IPS-18a (cell line): ENCODE results near the gene TMEM247.

Source experiments
- H3K27ac ChIP-seq: one replicate; pipeline ENCODE4 v1.5.1; 2013; ENCODE audit warnings: low read length
- H3K27me3 ChIP-seq: one replicate; pipeline ENCODE4 v1.6.1; 2013; ENCODE audit warnings: mild to moderate bottlenecking, low read length; ENCODE audit not compliant: control insufficient read depth, insufficient read depth
- H3K36me3 ChIP-seq: one replicate; pipeline ENCODE4 v1.6.1; 2013; ENCODE audit warnings: low read depth, low read length; ENCODE audit not compliant: control insufficient read depth
- H3K4me1 ChIP-seq: one replicate; pipeline ENCODE4 v1.6.1; 2013; ENCODE audit warnings: low read depth, low read length; ENCODE audit not compliant: control insufficient read depth
- H3K4me3 ChIP-seq: one replicate; pipeline ENCODE4 v1.5.1; 2013; ENCODE audit warnings: low read length
- H3K9ac ChIP-seq: one replicate; pipeline ENCODE4 v1.6.1; 2013; ENCODE audit warnings: mild to moderate bottlenecking, low read length, moderate library complexity
- H3K9me3 ChIP-seq: one replicate; pipeline ENCODE4 v1.6.1; 2013; ENCODE audit warnings: low read depth, low read length; ENCODE audit not compliant: control insufficient read depth

Gene TMEM247

DNA sequence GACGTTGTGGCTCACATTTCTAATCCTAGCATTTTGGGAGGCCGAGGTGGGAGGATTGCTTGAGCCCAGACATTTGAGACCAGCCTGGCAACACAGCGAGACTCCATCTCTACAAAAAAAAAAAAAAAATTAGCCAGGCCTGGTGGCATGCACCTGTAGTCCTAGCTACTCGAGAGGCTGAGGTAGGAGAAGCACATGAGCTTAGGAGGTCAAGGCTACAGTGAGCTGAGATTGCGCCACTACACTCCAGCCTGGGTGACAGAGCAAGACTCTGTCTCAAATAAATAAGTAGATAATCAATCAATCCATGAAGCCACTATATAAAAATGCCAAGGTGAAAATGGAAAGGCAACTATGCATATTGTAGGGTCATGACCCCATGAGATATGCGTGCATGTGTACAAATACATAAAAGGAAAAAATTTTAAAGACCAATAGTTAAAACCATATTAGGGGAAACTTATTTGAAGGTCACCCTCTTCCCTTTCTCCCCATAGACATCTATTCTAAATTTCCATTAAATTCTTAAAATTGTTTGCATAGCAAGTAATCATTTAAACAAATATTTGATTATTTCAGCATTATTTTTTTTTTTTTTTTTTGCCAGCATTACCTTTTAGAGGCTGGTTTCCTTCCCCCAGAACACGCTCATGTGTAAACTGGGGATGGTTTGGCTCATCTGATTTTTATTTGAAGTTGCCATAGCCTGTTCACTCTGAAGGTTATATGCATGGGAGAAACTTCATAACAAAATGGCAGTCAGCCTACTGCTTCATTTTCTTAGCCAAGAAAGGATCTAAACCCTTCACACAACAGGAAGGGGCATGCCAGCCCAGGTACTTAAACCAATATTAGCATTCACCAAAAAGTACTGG is 37.3 kb upstream of the TMEM247 start:
- Histone ChIP-seq H3K9ac (no peak overlapping the region), H3K4me3 (no peak overlapping the region), H3K9me3 (no peaks in the 10 kb centered on the region), H3K4me1 (no peaks in the 10 kb centered on the region), H3K27ac (no peak overlapping the region), H3K27me3 (no peaks in the 10 kb centered on the region), H3K36me3 (no peaks in the 10 kb centered on the region)

DNA sequence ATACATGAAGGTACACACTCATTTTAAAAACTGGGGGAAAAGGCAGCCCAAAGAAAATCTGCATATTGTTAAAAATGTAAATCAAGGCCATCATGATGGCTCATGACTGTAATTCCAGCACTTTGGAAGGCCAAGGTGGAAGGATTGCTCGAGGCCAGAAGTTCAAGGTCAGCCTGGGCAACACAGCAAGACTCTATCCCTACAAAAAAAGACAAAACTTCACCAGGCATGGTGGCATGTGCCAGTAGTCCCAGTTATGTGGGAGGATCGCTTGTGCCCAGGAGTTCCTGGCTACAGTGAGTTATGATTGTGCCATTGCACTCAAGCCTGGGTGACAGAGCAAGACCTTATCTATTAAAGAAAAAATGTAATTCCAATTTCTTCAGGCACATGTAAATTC is 34.6 kb upstream of the TMEM247 start:
- Histone ChIP-seq H3K36me3 (no peaks in the 10 kb centered on the region), H3K4me3 (no peak overlapping the region), H3K9me3 (no peaks in the 10 kb centered on the region), H3K27me3 (no peaks in the 10 kb centered on the region), H3K27ac (no peak overlapping the region), H3K4me1 (no peaks in the 10 kb centered on the region), H3K9ac (no peak overlapping the region)

DNA sequence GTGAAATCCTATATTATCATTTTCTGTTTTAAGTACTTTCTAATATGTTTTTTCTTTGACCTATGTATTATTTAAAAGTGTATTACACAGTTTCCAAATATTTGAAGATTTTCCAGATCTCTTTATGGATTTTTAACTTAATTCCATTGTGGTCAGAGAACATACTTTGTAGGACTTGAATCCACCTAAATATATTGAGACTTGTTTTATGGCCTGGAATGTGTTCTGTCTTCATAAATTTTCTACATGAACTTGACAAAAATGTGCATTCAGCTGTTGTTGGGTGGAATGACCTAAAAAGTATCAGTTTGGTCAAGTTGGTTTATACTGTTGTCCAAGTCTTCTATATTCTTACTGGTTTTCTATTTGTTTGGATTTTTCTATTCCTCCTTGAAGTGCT is 33.8 kb upstream of the TMEM247 start:
- H3K27ac ChIP-seq = no peak overlapping the region

DNA sequence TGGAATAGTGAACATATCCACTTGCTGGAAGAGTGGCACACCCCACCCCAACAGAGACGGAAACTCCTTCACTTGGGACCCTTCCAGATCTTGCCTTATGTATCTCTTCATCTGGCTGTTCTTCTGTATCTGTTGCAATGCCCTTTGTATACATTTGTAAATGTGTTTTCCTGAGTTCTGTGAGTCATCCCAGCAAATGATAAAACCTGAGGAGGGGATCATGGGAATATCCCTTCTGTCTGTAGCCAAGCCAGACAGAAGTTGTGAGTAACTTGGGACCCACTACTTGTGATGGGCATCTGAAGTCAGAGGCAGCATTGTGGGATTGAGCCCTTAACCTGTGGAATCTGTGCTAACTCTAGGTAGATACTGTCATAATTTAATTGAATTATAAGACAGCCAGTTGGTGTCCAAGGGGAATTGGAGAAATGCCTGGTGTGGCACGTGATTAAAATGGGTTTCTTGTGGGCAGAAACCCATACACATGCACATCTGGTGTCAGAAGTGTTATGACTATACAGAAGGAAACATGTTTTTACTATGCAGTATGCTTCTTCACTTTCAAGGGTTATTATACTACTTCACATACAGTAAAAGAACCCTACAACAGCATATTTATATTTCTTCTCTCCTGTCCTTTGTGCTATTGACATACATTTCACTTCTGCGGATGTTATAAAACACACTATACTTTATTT is 32.3 kb upstream of the TMEM247 start:
- Histone ChIP-seq H3K9ac (no peak overlapping the region), H3K36me3 (no peaks in the 10 kb centered on the region), H3K27me3 (no peaks in the 10 kb centered on the region), H3K4me3 (no peak overlapping the region), H3K9me3 (no peaks in the 10 kb centered on the region), H3K4me1 (no peaks in the 10 kb centered on the region), H3K27ac (no peak overlapping the region)

More for the DNA sequence above, 33.8 kb upstream of the TMEM247 start:
- H3K36me3 ChIP-seq = no peaks in the 10 kb centered on the region
- no peaks in the 10 kb centered on the region for H3K4me1 ChIP-seq
- no peak overlapping the region for H3K9ac ChIP-seq
- H3K9me3 ChIP-seq = no peaks in the 10 kb centered on the region
- no peak overlapping the region for H3K4me3 ChIP-seq
- H3K27me3 ChIP-seq = no peaks in the 10 kb centered on the region

DNA sequence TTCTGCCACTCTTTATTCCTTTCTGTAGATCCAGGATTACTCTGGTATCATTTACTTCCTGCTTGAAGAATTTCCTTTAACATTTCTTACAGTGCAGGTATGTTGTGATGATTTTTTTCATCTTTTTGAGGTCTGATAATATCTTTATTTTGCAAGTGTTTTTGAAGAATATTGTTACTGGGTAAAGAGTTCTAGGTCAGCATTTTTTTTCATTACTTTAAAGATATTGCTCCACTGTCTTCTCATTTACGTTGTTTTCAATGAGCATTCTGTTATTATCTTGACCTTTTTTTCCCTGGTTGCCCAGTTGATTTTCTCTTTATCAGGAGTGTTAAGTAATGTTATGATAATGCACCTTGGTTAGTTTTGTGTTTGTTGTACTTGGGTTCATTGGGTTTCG is 31.7 kb upstream of the TMEM247 start:
- H3K27ac ChIP-seq = no peak overlapping the region
- H3K27me3 ChIP-seq = no peaks in the 10 kb centered on the region
- no peaks in the 10 kb centered on the region for H3K9me3 ChIP-seq
- H3K36me3 ChIP-seq = no peaks in the 10 kb centered on the region
- no peaks in the 10 kb centered on the region for H3K4me1 ChIP-seq
- H3K4me3 ChIP-seq = no peak overlapping the region
- H3K9ac ChIP-seq = no peak overlapping the region

DNA sequence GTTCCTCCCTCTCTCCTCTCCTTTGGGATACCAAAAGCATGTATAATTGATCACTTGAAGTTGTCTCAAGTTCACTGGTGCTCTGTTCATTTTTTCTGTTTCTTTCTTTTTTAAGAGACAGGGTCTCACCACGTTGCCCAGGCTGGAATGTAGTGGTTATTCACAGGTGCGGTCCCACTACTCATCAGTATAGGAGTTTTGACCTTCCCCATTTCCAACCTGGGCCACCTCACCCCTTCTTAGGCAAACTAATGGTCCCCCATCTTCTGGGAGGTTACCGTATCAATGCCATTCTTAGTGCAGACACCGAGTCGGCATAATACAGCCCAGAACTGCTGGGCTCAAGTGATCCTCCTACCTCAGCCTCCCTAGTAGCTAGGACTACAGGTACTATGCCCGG is 31.3 kb upstream of the TMEM247 start:
- no peaks in the 10 kb centered on the region for H3K27me3 ChIP-seq
- H3K36me3 ChIP-seq = no peaks in the 10 kb centered on the region
- H3K27ac ChIP-seq = no peak overlapping the region
- H3K9ac ChIP-seq = no peak overlapping the region
- H3K9me3 ChIP-seq = no peaks in the 10 kb centered on the region
- H3K4me1 ChIP-seq = no peaks in the 10 kb centered on the region
- H3K4me3 ChIP-seq = no peak overlapping the region

DNA sequence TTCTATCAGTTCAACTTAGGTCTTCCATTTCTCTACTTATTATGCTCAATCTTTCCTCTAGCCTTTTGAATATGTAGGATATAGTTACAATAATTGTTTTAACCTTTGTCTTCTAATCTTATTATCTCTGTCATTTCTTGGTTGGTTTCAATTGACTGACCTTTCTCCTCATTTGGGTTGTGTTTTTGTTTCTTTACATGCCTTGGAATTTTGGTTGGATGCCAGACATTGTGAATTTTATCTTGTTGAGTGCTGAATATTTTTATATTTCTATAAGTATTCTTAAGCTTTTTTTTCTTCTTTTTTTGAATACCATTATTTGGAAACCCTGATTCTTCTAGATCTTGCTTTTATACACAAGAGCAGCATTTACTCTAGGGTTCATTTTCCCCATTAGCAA is 30.7 kb upstream of the TMEM247 start:
- Histone ChIP-seq H3K9ac (no peak overlapping the region), H3K4me3 (no peak overlapping the region), H3K27ac (no peak overlapping the region)

DNA sequence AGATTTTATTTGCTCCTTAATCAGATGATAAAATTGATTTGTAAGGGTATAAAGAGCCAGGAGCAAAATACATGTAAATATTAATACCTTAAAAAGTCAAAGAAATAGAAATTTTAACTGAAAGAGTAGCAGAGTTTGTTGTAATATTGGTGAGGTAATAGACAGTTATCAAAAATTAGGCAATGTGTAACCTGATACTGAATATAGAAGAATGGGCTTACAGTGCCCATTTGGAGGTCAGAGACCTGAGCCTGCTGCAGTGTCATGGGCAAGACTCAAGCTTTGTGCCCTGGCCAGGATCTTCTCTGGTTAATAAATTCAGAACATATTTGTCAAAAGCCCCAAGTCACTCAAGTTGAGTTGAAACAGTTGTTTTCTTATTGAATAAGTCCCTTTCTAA is 29.7 kb upstream of the TMEM247 start:
- no peak overlapping the region for H3K4me3 ChIP-seq
- no peak overlapping the region for H3K27ac ChIP-seq
- H3K36me3 ChIP-seq = no peaks in the 10 kb centered on the region
- no peaks in the 10 kb centered on the region for H3K9me3 ChIP-seq
- no peaks in the 10 kb centered on the region for H3K4me1 ChIP-seq
- H3K9ac ChIP-seq = no peak overlapping the region
- no peaks in the 10 kb centered on the region for H3K27me3 ChIP-seq

More for the DNA sequence above, 30.7 kb upstream of the TMEM247 start:
- H3K9me3 ChIP-seq = no peaks in the 10 kb centered on the region
- no peaks in the 10 kb centered on the region for H3K27me3 ChIP-seq
- H3K36me3 ChIP-seq = no peaks in the 10 kb centered on the region
- no peaks in the 10 kb centered on the region for H3K4me1 ChIP-seq

DNA sequence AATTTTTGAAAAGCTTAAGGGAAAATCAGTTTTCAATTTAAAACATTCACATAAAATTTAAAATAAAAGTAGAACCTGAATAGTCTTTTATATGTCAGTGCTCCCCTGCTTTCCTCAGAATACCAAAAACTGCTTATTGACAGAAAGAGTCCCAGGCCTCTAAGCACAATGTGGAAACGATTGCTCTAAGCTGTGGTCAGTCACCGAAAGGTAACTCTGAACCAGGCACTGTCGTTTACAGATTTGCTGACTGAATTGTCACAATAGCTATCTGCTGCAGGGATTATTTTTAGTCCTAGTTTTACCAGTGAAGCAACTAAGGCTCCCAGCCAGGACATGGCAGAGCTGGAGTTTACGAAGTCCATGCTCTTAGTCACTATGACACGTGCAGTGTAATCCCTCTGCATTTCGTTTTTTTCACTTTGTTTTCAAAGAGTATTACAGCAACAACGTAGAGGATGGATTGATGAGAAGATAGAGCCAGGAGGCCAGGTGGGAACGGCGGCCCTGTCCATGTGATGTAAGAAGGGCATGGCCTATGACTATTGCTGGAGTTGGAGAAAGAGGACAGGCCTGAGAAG is 28.1 kb upstream of the TMEM247 start:
- no peak overlapping the region for H3K4me3 ChIP-seq
- H3K4me1 ChIP-seq = no peaks in the 10 kb centered on the region
- H3K9ac ChIP-seq = no peak overlapping the region
- H3K9me3 ChIP-seq = no peaks in the 10 kb centered on the region
- H3K27me3 ChIP-seq = no peaks in the 10 kb centered on the region
- H3K36me3 ChIP-seq = no peaks in the 10 kb centered on the region
- no peak overlapping the region for H3K27ac ChIP-seq

DNA sequence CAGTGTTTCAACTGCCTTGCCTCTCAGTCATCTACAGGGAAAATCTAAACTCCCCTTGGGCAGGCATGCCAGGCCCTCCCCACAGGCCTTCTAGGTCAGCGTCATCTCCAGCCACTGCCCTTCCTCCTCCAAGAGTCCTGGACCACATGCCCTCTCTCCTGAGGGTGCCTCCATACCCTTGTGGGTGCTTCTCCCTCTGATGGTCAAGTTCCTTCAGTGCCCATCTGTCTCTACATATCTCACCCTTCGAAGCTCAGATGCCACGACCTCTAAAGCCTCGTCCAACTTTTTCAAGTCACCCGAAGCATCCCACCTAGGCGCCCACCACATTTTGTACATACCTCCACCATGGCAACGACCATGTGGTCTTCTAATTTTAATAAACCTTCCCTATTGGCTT is 22.6 kb upstream of the TMEM247 start:
- no peak overlapping the region for H3K27ac ChIP-seq
- H3K9ac ChIP-seq = no peak overlapping the region
- no peak overlapping the region for H3K4me3 ChIP-seq
- H3K9me3 ChIP-seq = no peaks in the 10 kb centered on the region
- H3K36me3 ChIP-seq = no peaks in the 10 kb centered on the region
- no peaks in the 10 kb centered on the region for H3K4me1 ChIP-seq
- no peaks in the 10 kb centered on the region for H3K27me3 ChIP-seq

DNA sequence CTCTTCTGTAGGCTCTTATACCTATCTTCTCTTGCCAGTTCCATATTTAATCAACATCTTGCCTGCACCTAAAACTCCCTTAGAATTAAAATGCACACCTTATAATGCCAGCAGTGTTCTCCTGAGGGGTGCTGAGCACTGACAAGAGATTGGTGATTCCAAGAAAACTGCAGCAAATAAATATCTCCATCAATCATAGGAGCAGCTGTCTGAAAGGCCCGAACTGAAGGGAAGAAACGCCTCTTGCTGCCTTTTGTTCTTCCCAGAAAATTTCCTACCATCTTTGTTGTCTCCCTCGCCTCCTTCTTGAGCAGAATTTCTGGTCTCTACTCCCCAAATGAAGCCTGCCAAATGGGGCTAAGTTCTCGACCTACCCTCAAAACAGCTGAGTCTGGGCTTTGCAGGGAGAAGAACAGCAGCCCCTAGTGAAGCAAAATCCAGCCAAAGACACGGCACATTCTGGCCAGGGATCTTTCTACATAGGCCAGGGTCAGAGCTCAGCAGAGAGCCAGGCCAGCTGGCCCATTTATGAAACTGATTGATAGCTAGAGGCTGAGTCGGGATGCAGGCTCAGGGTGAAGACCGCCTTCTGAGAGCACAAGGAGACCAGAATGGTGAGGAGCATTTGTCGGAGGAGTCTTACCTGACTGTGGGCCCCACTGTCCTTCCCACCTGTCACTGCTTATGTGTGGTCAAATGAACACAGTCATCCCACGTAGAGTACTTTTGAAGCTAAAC is 20.4 kb upstream of the TMEM247 start:
- no peak overlapping the region for H3K4me3 ChIP-seq
- no peaks in the 10 kb centered on the region for H3K27me3 ChIP-seq
- no peak overlapping the region for H3K27ac ChIP-seq
- H3K36me3 ChIP-seq = no peaks in the 10 kb centered on the region
- H3K9me3 ChIP-seq = no peaks in the 10 kb centered on the region
- H3K9ac ChIP-seq = no peak overlapping the region
- H3K4me1 ChIP-seq = no peaks in the 10 kb centered on the region
